Measurements from ENCODE around the gene ARNT2. TPM values are rescaled to one million over a fixed set of nuclear protein-coding genes. Genes with fewer than 3 reads are reported as not detected.

Gene ARNT2
- total RNA-seq, 1 donor from 2014 or later = 3.6 TPM

GRCh38 chr15:80614711-80615360, 210.7 kb downstream of the ARNT2 start:
- Histone ChIP-seq H3K4me1 (peaks cover 13% of the 10 kb centered on the region), H3K27me3 (ENCODE audit: low read depth) (no peaks in the 10 kb centered on the region), H3K9me3 (replicated peaks) (no peaks in the 10 kb centered on the region), H3K36me3 (no peaks in the 10 kb centered on the region), H3K4me3 (no peak overlapping the region), H3K27ac (replicated peaks) (no peak overlapping the region)
- TF ChIP-seq, protein P1, sequence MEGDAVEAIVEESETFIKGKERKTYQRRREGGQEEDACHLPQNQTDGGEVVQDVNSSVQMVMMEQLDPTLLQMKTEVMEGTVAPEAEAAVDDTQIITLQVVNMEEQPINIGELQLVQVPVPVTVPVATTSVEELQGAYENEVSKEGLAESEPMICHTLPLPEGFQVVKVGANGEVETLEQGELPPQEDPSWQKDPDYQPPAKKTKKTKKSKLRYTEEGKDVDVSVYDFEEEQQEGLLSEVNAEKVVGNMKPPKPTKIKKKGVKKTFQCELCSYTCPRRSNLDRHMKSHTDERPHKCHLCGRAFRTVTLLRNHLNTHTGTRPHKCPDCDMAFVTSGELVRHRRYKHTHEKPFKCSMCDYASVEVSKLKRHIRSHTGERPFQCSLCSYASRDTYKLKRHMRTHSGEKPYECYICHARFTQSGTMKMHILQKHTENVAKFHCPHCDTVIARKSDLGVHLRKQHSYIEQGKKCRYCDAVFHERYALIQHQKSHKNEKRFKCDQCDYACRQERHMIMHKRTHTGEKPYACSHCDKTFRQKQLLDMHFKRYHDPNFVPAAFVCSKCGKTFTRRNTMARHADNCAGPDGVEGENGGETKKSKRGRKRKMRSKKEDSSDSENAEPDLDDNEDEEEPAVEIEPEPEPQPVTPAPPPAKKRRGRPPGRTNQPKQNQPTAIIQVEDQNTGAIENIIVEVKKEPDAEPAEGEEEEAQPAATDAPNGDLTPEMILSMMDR (IDR thresholded peaks at IDR 0.05; ENCODE audit: borderline replicate concordance) = no peak
- intact Hi-C loops (cut with micrococcal nuclease) = no loop called here
- no peak for DNase-seq

GRCh38 chr15:80615361-80615736, 211.2 kb downstream of the ARNT2 start:
- DNase-seq = no peak
- Histone ChIP-seq H3K27me3 (ENCODE audit: low read depth) (no peaks in the 10 kb centered on the region), H3K4me3 (no peak overlapping the region), H3K9me3 (replicated peaks) (no peaks in the 10 kb centered on the region), H3K27ac (replicated peaks) (no peak overlapping the region), H3K4me1 (peaks cover 13% of the 10 kb centered on the region), H3K36me3 (no peaks in the 10 kb centered on the region)
- intact Hi-C loops (cut with micrococcal nuclease) = no loop called here
- TF ChIP-seq, protein P1 (IDR thresholded peaks at IDR 0.05; ENCODE audit: borderline replicate concordance) = no peak

GRCh38 chr15:80615783-80616391, 211.7 kb downstream of the ARNT2 start:
- Histone ChIP-seq H3K36me3 (no peaks in the 10 kb centered on the region), H3K4me1 (peaks cover 13% of the 10 kb centered on the region), H3K27me3 (ENCODE audit: low read depth) (no peaks in the 10 kb centered on the region), H3K4me3 (no peak overlapping the region), H3K27ac (replicated peaks) (peak overlapping the region; percentile 14), H3K9me3 (replicated peaks) (no peaks in the 10 kb centered on the region)
- DNase-seq = peak; percentile 68
- intact Hi-C loops (cut with micrococcal nuclease) = no loop called here
- TF ChIP-seq, protein P1 (IDR thresholded peaks at IDR 0.05; ENCODE audit: borderline replicate concordance) = no peak

DNA sequence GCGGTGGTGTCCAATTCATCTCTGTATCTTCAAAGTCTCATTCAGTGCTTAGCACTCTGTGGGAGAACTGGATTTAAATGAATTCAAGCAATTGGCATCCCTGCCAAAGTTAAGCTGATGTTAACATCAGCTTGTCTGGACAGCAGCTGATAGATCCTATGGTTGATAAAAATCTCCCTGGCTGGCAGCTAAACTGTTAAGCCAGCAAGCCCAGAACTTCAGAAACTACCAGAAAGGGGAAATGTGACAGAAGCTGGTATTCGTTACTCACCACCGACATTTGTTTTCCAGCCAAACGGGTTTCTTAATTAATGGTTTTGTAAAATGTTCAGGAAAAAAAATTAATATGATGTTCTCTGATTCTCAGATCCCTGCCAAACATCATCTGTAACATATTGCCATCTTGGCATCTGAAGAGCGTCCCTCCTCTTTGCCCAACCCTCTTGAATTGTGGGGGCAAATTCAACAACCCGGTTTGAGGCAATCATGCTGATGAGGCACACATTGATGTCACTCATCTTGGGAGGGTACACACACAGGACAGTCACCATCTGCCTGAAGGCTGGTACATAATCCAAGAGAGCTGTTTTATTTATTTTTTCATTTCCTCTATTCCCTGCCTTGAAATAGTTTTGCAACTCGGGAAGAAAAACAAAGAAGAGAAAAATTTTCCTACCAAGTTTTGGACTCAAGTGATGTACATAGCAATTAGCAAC, 214.7 kb downstream of the ARNT2 start:
- peaks cover 13% of the 10 kb centered on the region for H3K9me3 ChIP-seq (replicated peaks)
- no peak overlapping the region for H3K4me3 ChIP-seq
- intact Hi-C loops (cut with micrococcal nuclease) = no loop called here
- H3K27ac ChIP-seq (replicated peaks) = no peak overlapping the region
- no peaks in the 10 kb centered on the region for H3K36me3 ChIP-seq
- TF ChIP-seq, protein P1 (IDR thresholded peaks at IDR 0.05; ENCODE audit: borderline replicate concordance) = no peak
- H3K4me1 ChIP-seq = peaks cover 13% of the 10 kb centered on the region
- no peaks in the 10 kb centered on the region for H3K27me3 ChIP-seq (ENCODE audit: low read depth)
- no peak for DNase-seq

GRCh38 chr15:80619680-80620079, 215.5 kb downstream of the ARNT2 start:
- H3K4me1 ChIP-seq = peaks cover 13% of the 10 kb centered on the region
- TF ChIP-seq, protein P1 (IDR thresholded peaks at IDR 0.05; ENCODE audit: borderline replicate concordance) = peak; percentile 53
- intact Hi-C loops (cut with micrococcal nuclease) = no loop called here

More at GRCh38 chr15:80619680-80620079, 215.5 kb downstream of the ARNT2 start:
- Histone ChIP-seq H3K4me3 (no peak overlapping the region), H3K27me3 (ENCODE audit: low read depth) (no peaks in the 10 kb centered on the region), H3K27ac (replicated peaks) (no peak overlapping the region), H3K9me3 (replicated peaks) (peaks cover 13% of the 10 kb centered on the region), H3K36me3 (no peaks in the 10 kb centered on the region)
- DNase-seq = no peak

Data from left ventricle myocardium inferior (tissue), 1 donor.